DOHH2 (cell line): ENCODE results near the gene SRSF5.

Experiments used
- H3F3A ChIP-seq: fragments of 200-600 bp; sonication (generic), shearing (Covaris generic); 2 replicates; pipeline ENCODE4 v1.6.0; 2016; ENCODE audit warnings: antibody characterized with exemption, mild to moderate bottlenecking; ENCODE audit not compliant: control insufficient read depth, insufficient read depth
- H3K27ac ChIP-seq: fragments of 200-600 bp; sonication (generic); 2 replicates; pipeline ENCODE4 v1.5.1; 2014; ENCODE audit warnings: low read depth, mild to moderate bottlenecking, low read length, moderate library complexity
- H3K27me3 ChIP-seq: fragments of 200-600 bp; sonication (generic); 2 replicates; pipeline ENCODE4 v1.6.1; 2014; ENCODE audit warnings: mild to moderate bottlenecking, low read length, mixed read lengths; ENCODE audit not compliant: control insufficient read depth
- H3K36me3 ChIP-seq: fragments of 200-600 bp; sonication (generic); 2 replicates; pipeline ENCODE4 v1.6.1; 2014; ENCODE audit warnings: mild to moderate bottlenecking, low read length, moderate library complexity, mixed read lengths; ENCODE audit not compliant: control insufficient read depth
- H3K4me1 ChIP-seq: fragments of 200-600 bp; sonication (generic); 2 replicates; pipeline ENCODE4 v1.6.1; 2014; ENCODE audit warnings: mild to moderate bottlenecking, low read length, mixed read lengths; ENCODE audit not compliant: control insufficient read depth
- H3K4me2 ChIP-seq: fragments of 200-600 bp; sonication (generic); 2 replicates; pipeline ENCODE4 v1.6.0; 2014; ENCODE audit warnings: mild to moderate bottlenecking, low read length, moderate library complexity
- H3K4me3 ChIP-seq: fragments of 200-600 bp; sonication (generic); 2 replicates; pipeline ENCODE4 v1.5.1; 2014; ENCODE audit warnings: mild to moderate bottlenecking, low read length, mixed read lengths
- H3K79me2 ChIP-seq: fragments of 200-600 bp; sonication (generic); 2 replicates; pipeline ENCODE4 v1.6.1; 2014; ENCODE audit warnings: mild to moderate bottlenecking, low read length, mixed read lengths; ENCODE audit not compliant: control insufficient read depth
- H3K9me2 ChIP-seq: fragments of 200-600 bp; sonication (generic); replicated peaks from 2 replicates; pipeline ENCODE4 v1.6.1; 2014; ENCODE audit warnings: mild to moderate bottlenecking, low read length, mixed read lengths; ENCODE audit not compliant: control insufficient read depth
- H3K9me3 ChIP-seq: fragments of 200-600 bp; sonication (generic); 2 replicates; pipeline ENCODE4 v1.6.1; 2014; ENCODE audit warnings: antibody characterized with exemption, low read length, mixed read lengths; ENCODE audit not compliant: control insufficient read depth, insufficient read depth
- H4K20me1 ChIP-seq: fragments of 200-600 bp; sonication (generic); 2 replicates; pipeline ENCODE4 v1.6.0; 2014; ENCODE audit warnings: low read depth, mild to moderate bottlenecking, antibody characterized with exemption, low read length, moderate library complexity; ENCODE audit not compliant: control insufficient read depth, insufficient read depth
- EZH2phosphoT487 ChIP-seq: fragments of 200-600 bp; sonication (generic); IDR thresholded peaks from 2 replicates; pipeline ENCODE4 v1.6.1; 2017; ENCODE audit warnings: borderline replicate concordance, mild to moderate bottlenecking, antibody characterized with exemption, low read length, moderate library complexity, mixed read lengths
- TF ChIP-seq, protein P1 (sequence below): fragments of 200-600 bp; sonication (generic); IDR thresholded peaks from one replicate; pipeline ENCODE4 v1.5.1; 2014; ENCODE audit warnings: antibody characterized with exemption, mild to moderate bottlenecking, low read depth, low read length; ENCODE audit not compliant: poor library complexity, severe bottlenecking

SRSF5 gene

DNA sequence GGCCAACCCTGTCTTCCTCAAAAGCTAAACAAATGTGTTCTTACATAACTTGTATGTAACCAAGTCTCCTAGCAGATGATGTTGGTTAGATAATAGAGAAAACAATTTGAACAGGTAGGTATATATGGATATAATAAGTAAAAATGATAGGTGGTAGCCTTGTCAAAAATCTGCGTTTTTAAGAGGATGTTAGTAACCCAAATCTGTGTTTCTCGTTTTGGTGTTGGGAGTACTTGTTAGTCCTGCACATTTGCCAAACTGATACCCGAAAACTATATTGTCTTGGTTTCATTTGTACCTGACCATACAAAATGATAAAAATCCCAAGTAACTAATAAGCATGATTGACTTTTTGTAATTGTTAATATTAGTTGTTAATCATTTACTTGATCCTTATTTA is 8.1 kb downstream of the SRSF5 start:
- H3K27me3 ChIP-seq: no peaks in the 10 kb centered on the region
- TF ChIP-seq, protein P1, sequence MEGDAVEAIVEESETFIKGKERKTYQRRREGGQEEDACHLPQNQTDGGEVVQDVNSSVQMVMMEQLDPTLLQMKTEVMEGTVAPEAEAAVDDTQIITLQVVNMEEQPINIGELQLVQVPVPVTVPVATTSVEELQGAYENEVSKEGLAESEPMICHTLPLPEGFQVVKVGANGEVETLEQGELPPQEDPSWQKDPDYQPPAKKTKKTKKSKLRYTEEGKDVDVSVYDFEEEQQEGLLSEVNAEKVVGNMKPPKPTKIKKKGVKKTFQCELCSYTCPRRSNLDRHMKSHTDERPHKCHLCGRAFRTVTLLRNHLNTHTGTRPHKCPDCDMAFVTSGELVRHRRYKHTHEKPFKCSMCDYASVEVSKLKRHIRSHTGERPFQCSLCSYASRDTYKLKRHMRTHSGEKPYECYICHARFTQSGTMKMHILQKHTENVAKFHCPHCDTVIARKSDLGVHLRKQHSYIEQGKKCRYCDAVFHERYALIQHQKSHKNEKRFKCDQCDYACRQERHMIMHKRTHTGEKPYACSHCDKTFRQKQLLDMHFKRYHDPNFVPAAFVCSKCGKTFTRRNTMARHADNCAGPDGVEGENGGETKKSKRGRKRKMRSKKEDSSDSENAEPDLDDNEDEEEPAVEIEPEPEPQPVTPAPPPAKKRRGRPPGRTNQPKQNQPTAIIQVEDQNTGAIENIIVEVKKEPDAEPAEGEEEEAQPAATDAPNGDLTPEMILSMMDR: no peak
- no peak for TF ChIP-seq EZH2phosphoT487
- peaks cover 12% of the 10 kb centered on the region for H4K20me1 ChIP-seq
- no peaks in the 10 kb centered on the region for H3K9me2 ChIP-seq
- peaks cover 47% of the 10 kb centered on the region for H3F3A ChIP-seq
- peaks cover 96% of the 10 kb centered on the region for H3K36me3 ChIP-seq
- H3K27ac ChIP-seq: no peak overlapping the region
- no peak overlapping the region for H3K4me3 ChIP-seq
- no peaks in the 10 kb centered on the region for H3K4me1 ChIP-seq
- no peaks in the 10 kb centered on the region for H3K9me3 ChIP-seq
- H3K79me2 ChIP-seq: peaks cover 23% of the 10 kb centered on the region
- H3K4me2 ChIP-seq: no peak overlapping the region

DNA sequence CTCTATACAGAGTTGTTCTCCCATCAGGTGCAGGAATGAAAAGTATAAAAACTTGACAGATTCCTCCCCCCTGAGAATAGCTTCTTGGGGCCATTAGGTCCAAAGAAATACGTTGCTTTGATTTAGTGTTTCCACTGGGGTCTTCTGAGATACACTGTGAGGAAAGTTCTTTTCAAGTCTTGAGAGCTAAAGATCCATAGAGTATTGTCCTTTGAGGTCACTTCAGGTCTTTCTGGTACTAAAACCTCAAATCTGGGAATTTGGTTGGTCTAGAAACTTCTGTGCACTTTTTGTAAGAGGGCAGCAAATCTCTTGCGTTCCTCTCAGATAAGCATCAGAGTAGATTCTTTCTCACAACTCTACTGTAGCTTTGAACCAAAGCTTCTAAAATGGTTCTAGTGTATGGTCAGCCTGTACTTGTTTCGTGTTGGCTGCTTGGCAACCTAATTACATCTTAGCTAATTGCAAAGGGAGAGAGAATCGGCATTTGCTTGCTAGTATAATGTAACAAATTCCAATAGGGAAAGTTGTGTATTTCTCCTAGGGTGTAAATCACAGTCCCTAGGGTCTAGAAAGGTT is 10.0 kb downstream of the SRSF5 start:
- no peaks in the 10 kb centered on the region for H3K27me3 ChIP-seq
- no peak overlapping the region for H3K4me2 ChIP-seq
- no peak for TF ChIP-seq EZH2phosphoT487
- TF ChIP-seq, protein P1: no peak
- peaks cover 80% of the 10 kb centered on the region for H3K36me3 ChIP-seq
- H3K9me3 ChIP-seq: no peaks in the 10 kb centered on the region
- peaks cover 12% of the 10 kb centered on the region; the same call in 1 of the 2 replicates for H3K79me2 ChIP-seq
- H3K4me1 ChIP-seq: no peaks in the 10 kb centered on the region
- peaks cover 51% of the 10 kb centered on the region for H3F3A ChIP-seq
- no peaks in the 10 kb centered on the region for H3K9me2 ChIP-seq
- H3K27ac ChIP-seq: no peak overlapping the region
- peaks cover 6% of the 10 kb centered on the region for H4K20me1 ChIP-seq
- no peak overlapping the region for H3K4me3 ChIP-seq

DNA sequence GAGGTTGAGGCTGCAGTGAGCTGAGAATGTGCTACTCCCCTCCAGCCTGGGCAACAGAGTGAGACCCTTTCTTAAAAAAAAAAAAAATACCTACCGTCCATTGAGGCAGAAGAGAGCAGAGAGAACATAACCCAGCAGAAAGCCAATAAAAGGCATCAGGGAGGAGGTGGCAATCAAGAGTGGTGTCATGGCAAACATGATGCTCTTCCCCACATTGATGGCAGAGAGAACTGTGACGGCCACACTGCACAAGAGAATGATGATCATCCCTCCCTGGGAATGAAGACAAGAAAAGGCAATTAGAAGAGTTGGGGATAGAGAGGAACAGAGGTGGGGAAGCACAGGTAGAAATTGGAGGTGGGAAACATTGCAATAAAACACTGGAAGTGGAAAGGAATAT is 12.1 kb downstream of the SRSF5 start:
- Histone ChIP-seq H3F3A (peaks cover 39% of the 10 kb centered on the region), H3K9me2 (no peaks in the 10 kb centered on the region), H3K79me2 (peaks cover 3% of the 10 kb centered on the region; the same call in 1 of the 2 replicates), H3K4me3 (no peak overlapping the region), H3K36me3 (peaks cover 59% of the 10 kb centered on the region), H3K27me3 (no peaks in the 10 kb centered on the region), H3K27ac (no peak overlapping the region), H4K20me1 (no peaks in the 10 kb centered on the region; the same call in none of the 2 replicates), H3K4me2 (no peak overlapping the region), H3K4me1 (no peaks in the 10 kb centered on the region), H3K9me3 (no peaks in the 10 kb centered on the region)
- TF ChIP-seq, protein P1: no peak
- no peak for TF ChIP-seq EZH2phosphoT487
